ENCODE data around the gene PHGDH. TPM values are rescaled to one million over a fixed set of nuclear protein-coding genes. Genes with fewer than 3 reads are reported as not detected.

PHGDH gene
- polyA plus RNA-seq, 1 experiment: 108 TPM

DNA sequence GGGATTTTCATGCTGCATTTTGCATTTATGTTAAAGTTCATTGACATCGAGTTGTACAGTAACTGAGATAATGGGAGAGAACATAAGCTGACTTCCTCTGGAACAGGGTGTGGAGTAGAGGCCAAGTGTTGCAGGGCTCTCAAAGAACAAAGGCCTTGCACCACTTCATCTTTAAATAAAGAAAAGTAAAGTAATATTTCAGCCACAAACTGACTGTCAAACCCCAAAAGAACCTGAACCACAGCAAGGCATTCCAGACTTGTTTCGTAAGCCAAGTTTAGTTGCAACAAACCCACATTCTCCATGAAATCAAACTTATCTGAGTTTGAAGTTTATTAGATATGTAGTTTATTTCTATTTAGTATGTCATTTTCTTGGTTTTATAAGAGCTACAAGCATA lies 76.0 kb downstream of the PHGDH start:
- ChIA-PET CTCF (interaction anchor here (2.4 kb wide), 1 partner anchor 21 kb away, joined by 12 read pairs; no protein-coding TSS in a partner anchor), POLR2A (no interaction called here)
- Histone ChIP-seq H3K27me3 (ENCODE audit: control insufficient read depth, insufficient read depth, low read length) (peaks cover 3% of the 10 kb centered on the region), H3K4me3 (ENCODE audit: low read depth, low read length) (no peak overlapping the region), H3K9me3 (ENCODE audit: control insufficient read depth, insufficient read depth, low read length) (peaks cover 2% of the 10 kb centered on the region; the same call in 1 of the 2 replicates), H3K27ac (ENCODE audit: low read depth, low read length) (no peak overlapping the region)
- DNase-seq (ENCODE audit: low read depth, low spot score): no peak
- TF ChIP-seq, protein P1, sequence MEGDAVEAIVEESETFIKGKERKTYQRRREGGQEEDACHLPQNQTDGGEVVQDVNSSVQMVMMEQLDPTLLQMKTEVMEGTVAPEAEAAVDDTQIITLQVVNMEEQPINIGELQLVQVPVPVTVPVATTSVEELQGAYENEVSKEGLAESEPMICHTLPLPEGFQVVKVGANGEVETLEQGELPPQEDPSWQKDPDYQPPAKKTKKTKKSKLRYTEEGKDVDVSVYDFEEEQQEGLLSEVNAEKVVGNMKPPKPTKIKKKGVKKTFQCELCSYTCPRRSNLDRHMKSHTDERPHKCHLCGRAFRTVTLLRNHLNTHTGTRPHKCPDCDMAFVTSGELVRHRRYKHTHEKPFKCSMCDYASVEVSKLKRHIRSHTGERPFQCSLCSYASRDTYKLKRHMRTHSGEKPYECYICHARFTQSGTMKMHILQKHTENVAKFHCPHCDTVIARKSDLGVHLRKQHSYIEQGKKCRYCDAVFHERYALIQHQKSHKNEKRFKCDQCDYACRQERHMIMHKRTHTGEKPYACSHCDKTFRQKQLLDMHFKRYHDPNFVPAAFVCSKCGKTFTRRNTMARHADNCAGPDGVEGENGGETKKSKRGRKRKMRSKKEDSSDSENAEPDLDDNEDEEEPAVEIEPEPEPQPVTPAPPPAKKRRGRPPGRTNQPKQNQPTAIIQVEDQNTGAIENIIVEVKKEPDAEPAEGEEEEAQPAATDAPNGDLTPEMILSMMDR (IDR thresholded peaks at IDR 0.05; ENCODE audit: low read depth, low read length): no peak

DNA sequence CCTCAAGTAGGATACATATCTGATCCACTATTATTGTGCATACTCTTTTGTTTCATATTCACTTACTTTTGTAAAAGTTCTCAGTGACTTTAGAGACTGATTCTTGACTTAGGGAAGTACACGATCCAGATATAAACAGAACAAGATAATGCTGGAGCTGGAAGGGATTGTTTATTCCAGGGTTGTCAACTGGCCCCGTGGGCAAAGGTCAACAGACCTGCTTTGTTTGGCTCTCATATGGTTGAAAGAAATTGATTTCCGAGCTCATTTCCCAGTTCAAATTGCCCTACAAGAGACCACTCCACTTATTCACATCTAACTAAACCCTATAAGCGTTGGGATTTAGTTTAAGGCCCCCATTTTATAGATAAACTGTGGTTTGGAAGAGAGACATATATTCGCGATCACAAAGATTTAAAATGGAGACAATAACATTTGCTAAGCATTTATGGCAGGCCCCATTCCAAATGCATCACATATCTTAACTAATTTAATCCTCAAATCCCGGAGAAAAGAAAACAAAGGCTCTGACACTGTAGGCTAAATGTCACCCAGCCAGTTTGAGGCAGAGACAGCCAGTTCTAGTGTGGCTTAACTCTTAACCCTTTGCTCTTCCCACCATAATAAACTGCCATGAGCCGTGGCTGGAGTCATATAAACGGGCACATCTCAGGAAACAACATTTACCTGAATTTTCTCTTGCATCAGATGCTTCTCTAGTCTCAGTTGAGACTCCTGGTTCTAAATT lies 78.9 kb downstream of the PHGDH start:
- POLR2A ChIA-PET: no interaction called here
- TF ChIP-seq, protein P1 (IDR thresholded peaks at IDR 0.05; ENCODE audit: low read depth, low read length): no peak
- DNase-seq (ENCODE audit: low read depth, low spot score): no peak
- H3K9me3 ChIP-seq (ENCODE audit: control insufficient read depth, insufficient read depth, low read length): no peaks in the 10 kb centered on the region
- no peak overlapping the region for H3K4me3 ChIP-seq (ENCODE audit: low read depth, low read length)
- no peak overlapping the region for H3K27ac ChIP-seq (ENCODE audit: low read depth, low read length)
- no peaks in the 10 kb centered on the region for H3K27me3 ChIP-seq (ENCODE audit: control insufficient read depth, insufficient read depth, low read length)
- CTCF ChIA-PET: no interaction called here

DNA sequence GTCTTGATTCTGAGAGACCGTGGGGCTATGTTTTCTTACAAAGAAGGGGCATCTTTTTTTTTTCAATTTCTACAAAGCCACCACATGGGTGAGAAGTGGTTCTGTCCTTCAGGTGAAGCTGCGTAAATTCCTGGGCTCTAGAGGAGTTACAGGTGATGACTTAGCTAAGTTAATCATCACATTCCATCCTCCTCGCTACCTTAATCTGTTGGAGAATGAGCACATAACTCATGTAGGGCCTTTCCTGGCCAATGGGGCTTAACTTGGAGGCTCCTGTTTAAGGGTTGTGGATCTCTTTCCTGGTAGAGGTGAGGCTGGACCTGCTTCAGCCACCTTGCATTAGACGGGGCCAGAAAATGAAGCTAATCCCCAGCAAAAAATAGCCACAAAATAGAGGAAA lies 79.6 kb downstream of the PHGDH start:
- TF ChIP-seq, protein P1 (IDR thresholded peaks at IDR 0.05; ENCODE audit: low read depth, low read length): no peak
- DNase-seq (ENCODE audit: low read depth, low spot score): no peak
- ChIA-PET POLR2A (no interaction called here), CTCF (interaction anchor here (0.9 kb wide), 2 partner anchors 18 to 48 kb away, joined by 4 to 5 read pairs; no protein-coding TSS in a partner anchor)
- Histone ChIP-seq H3K4me3 (ENCODE audit: low read depth, low read length) (no peak overlapping the region), H3K27ac (ENCODE audit: low read depth, low read length) (no peak overlapping the region), H3K27me3 (ENCODE audit: control insufficient read depth, insufficient read depth, low read length) (no peaks in the 10 kb centered on the region), H3K9me3 (ENCODE audit: control insufficient read depth, insufficient read depth, low read length) (no peaks in the 10 kb centered on the region)

Other genes starting within 250 kb of the PHGDH start
- gene HSD3B1, start 204.7 kb upstream of the PHGDH start, polyA plus RNA-seq (2011; rRNA removed): not detected in 2 replicates
- gene ZNF697, start 63.7 kb upstream of the PHGDH start, polyA plus RNA-seq (2011; rRNA removed): 11.6 and 12.9 TPM in 2 replicates
- not detected in 2 replicates for gene HMGCS2, start 57.0 kb downstream of the PHGDH start, polyA plus RNA-seq (2011; rRNA removed)
- gene REG4, start 99.5 kb downstream of the PHGDH start, polyA plus RNA-seq (2011; rRNA removed): not detected in 2 replicates
- not detected in 2 replicates for gene ADAM30, start 184.6 kb downstream of the PHGDH start, polyA plus RNA-seq (2011; rRNA removed)